HG02870 (cell line): ENCODE results near the gene TMEM150A.
"Not testable (repeated sequence)": the region's sequence is repeated elsewhere in the genome, so short reads cannot be mapped to it uniquely, and the experiment has no call there.

Experiments used
- ATAC-seq: cut with Tn5 transposase; IDR thresholded peaks from one replicate; pipeline ENCODE4 v1.9.1; 2021; ENCODE audit warnings: mild to moderate bottlenecking, moderate library complexity; ENCODE audit not compliant: unreplicated experiment

The TMEM150A gene

GRCh38 chr2:85613717-85614515, 11.4 kb upstream of the TMEM150A start:
- ATAC-seq: no peak

- peak; percentile 72 for ATAC-seq
Measured at GRCh38 chr2:85611705-85612587, 9.4 kb upstream of the TMEM150A start, which contains the start of gene C2orf68. TSS of gene C2orf68 (minus strand) at chr2:85612066. CDS start at chr2:85611984, 82 bp downstream.

- no peak for ATAC-seq
Measured at GRCh38 chr2:85611217-85611704, 8.8 kb upstream of the TMEM150A start.

- no peak for ATAC-seq
Measured at GRCh38 chr2:85607268-85608215, 5.0 kb upstream of the TMEM150A start.

GRCh38 chr2:85606116-85606455, 3.6 kb upstream of the TMEM150A start:
- ATAC-seq: no peak

GRCh38 chr2:85605406-85606115, 3.1 kb upstream of the TMEM150A start:
- no peak for ATAC-seq

GRCh38 chr2:85604568-85605339, 2.3 kb upstream of the TMEM150A start:
- no peak for ATAC-seq

GRCh38 chr2:85604133-85604444, 1.6 kb upstream of the TMEM150A start:
- not testable (repeated sequence) for ATAC-seq

- ATAC-seq: peak; percentile 39
Measured at GRCh38 chr2:85601771-85602475, 575 bp downstream of the TMEM150A start.

GRCh38 chr2:85600951-85601770, 1.3 kb downstream of the TMEM150A start:
- no peak for ATAC-seq

GRCh38 chr2:85600235-85600575, 2.3 kb downstream of the TMEM150A start:
- ATAC-seq: no peak

- ATAC-seq: no peak
Measured at GRCh38 chr2:85599468-85600234, 2.8 kb downstream of the TMEM150A start.

GRCh38 chr2:85598594-85599340, 3.7 kb downstream of the TMEM150A start:
- no peak for ATAC-seq

- ATAC-seq: no peak
Measured at GRCh38 chr2:85597241-85597640, 5.3 kb downstream of the TMEM150A start.

- no peak for ATAC-seq
Measured at GRCh38 chr2:85596486-85597143, 5.9 kb downstream of the TMEM150A start.

GRCh38 chr2:85596026-85596333, 6.5 kb downstream of the TMEM150A start:
- ATAC-seq: no peak
